SU-DHL-6 (cell line): ENCODE measurements around the gene TEX22.

Experiments used
- H2AFZ ChIP-seq: fragments of 200-600 bp; sonication (generic); 2 replicates; pipeline ENCODE4 v1.6.1; 2014; ENCODE audit warnings: low read depth, mild to moderate bottlenecking, moderate library complexity, mixed read lengths, antibody characterized with exemption, low read length; ENCODE audit not compliant: severe bottlenecking
- H3F3A ChIP-seq: fragments of 200-600 bp; shearing (Covaris generic); 2 replicates; pipeline ENCODE4 v1.6.0; 2016; ENCODE audit warnings: antibody characterized with exemption, mild to moderate bottlenecking; ENCODE audit not compliant: insufficient read depth
- H3K27ac ChIP-seq: fragments of 200-600 bp; sonication (generic); 2 replicates; pipeline ENCODE4 v1.5.1; 2016; ENCODE audit warnings: low read depth, mild to moderate bottlenecking, low read length, moderate library complexity, mixed read lengths
- H3K27me3 ChIP-seq: fragments of 200-600 bp; sonication (generic), shearing (Covaris generic); 2 replicates; pipeline ENCODE4 v1.6.0; 2014; ENCODE audit warnings: mild to moderate bottlenecking, low read length
- H3K36me3 ChIP-seq: fragments of 200-600 bp; sonication (generic); 2 replicates; pipeline ENCODE4 v1.6.1; 2014; ENCODE audit warnings: mild to moderate bottlenecking, low read length, mixed read lengths
- H3K4me2 ChIP-seq: fragments of 300-600, 200-600 bp; shearing (Covaris generic), sonication (generic); 2 replicates; pipeline ENCODE4 v1.6.0; 2014; ENCODE audit warnings: low read length, low read depth, mild to moderate bottlenecking; ENCODE audit not compliant: poor library complexity, severe bottlenecking
- H3K4me3 ChIP-seq: fragments of 200-600 bp; sonication (generic); 2 replicates; pipeline ENCODE4 v1.5.1; 2014; ENCODE audit warnings: antibody characterized with exemption, low read length, mild to moderate bottlenecking, mixed read lengths; ENCODE audit not compliant: insufficient read depth, poor library complexity, severe bottlenecking
- H3K79me2 ChIP-seq: fragments of 200-600 bp; sonication (generic); 2 replicates; pipeline ENCODE4 v1.6.1; 2014; ENCODE audit warnings: mild to moderate bottlenecking, low read length, moderate library complexity; ENCODE audit not compliant: insufficient read depth
- H3K9ac ChIP-seq: fragments of 200-600 bp; sonication (generic); 2 replicates; pipeline ENCODE4 v1.7.0; 2014; ENCODE audit warnings: mild to moderate bottlenecking, low read length
- H3K9me2 ChIP-seq: fragments of 200-600 bp; sonication (generic); replicated peaks from 2 replicates; pipeline ENCODE4 v1.6.1; 2014; ENCODE audit warnings: low read length; ENCODE audit not compliant: insufficient read depth
- H3K9me3 ChIP-seq: fragments of 200-600 bp; sonication (generic); 2 replicates; pipeline ENCODE4 v1.6.1; 2014; ENCODE audit warnings: low read length, mixed read lengths; ENCODE audit not compliant: insufficient read depth
- H4K20me1 ChIP-seq: fragments of 200-600 bp; sonication (generic); 2 replicates; pipeline ENCODE4 v1.6.1; 2014; ENCODE audit warnings: low read depth, mild to moderate bottlenecking, antibody characterized with exemption, low read length, moderate library complexity, mixed read lengths
- CTCF ChIP-seq: fragments of 200-600 bp; sonication (generic); IDR thresholded peaks from one replicate; pipeline ENCODE4 v1.5.1; 2017; ENCODE audit warnings: antibody characterized with exemption, mild to moderate bottlenecking, low read length, moderate library complexity; ENCODE audit not compliant: insufficient read depth, poor library complexity, severe bottlenecking
- EZH2phosphoT487 ChIP-seq: fragments of 200-600 bp; sonication (generic), shearing (Covaris generic); conservative IDR thresholded peaks from 2 replicates; pipeline ENCODE4 v1.6.1; 2018; ENCODE audit warnings: mild to moderate bottlenecking, antibody characterized with exemption, low read length, moderate library complexity, mixed read lengths

The TEX22 gene

GRCh38 chr14:105375635-105376057 is 22.7 kb upstream of the TEX22 start:
- H3K79me2 ChIP-seq = no peaks in the 10 kb centered on the region
- no peak overlapping the region for H3K4me2 ChIP-seq
- H3K4me3 ChIP-seq = no peak overlapping the region
- TF ChIP-seq EZH2phosphoT487 (no peak), CTCF (no peak)
- H2AFZ ChIP-seq = no peak overlapping the region
- no peaks in the 10 kb centered on the region for H4K20me1 ChIP-seq
- H3F3A ChIP-seq = no peaks in the 10 kb centered on the region
- H3K36me3 ChIP-seq = no peaks in the 10 kb centered on the region
- H3K9ac ChIP-seq = no peak overlapping the region
- H3K9me3 ChIP-seq = no peaks in the 10 kb centered on the region
- no peaks in the 10 kb centered on the region for H3K27me3 ChIP-seq
- no peak overlapping the region for H3K27ac ChIP-seq
- no peaks in the 10 kb centered on the region for H3K9me2 ChIP-seq

DNA sequence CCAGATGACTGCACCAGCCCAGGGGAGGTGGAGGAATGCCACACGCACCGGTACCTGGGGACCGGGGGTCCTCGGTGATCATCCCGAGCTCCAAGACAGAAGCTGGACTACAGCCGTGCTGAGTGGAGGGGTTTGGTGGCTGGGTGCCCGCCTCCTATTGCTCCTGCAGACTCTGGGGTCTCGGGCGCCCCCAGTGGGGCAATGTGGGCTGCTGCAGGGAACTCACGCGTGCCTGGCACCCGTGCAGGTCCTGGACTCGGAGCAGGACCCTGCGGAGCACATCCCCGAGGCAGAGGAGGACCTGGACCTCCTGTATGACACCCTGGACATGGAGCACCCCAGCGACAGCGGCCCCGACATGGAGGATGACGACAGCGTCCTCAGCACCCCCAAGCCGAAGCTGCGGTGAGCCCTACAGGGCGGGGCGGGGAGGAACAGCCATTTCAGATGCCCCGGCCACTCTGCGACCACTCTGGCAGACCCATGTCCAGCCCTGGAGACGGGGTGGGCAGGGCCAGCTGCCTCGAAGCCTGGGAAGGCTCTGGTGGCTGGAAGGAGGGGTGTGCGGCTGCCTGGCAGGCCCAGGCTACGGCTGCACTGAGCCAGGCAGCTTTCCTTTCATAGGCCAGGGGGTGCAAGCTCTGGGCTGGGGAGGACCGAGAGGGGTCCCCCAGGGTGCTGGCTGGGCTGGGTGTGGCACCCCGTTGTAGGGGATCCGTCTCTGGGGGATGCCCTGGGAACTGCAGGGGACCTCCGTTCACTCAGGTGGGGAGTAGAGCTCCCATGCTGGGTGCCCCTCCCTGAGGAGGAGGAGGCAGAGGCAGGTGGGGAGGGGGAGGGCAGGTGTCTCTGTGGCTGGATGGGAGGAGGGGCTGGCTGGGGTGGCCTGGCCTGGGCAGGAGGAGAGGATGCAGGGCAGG is 21.6 kb upstream of the TEX22 start:
- no peaks in the 10 kb centered on the region for H3F3A ChIP-seq
- no peaks in the 10 kb centered on the region for H3K36me3 ChIP-seq
- H3K9ac ChIP-seq = no peak overlapping the region
- no peak for TF ChIP-seq EZH2phosphoT487
- TF ChIP-seq CTCF = peak; percentile 40
- no peak overlapping the region for H3K4me3 ChIP-seq
- H3K27ac ChIP-seq = no peak overlapping the region
- H3K79me2 ChIP-seq = no peaks in the 10 kb centered on the region
- no peaks in the 10 kb centered on the region for H4K20me1 ChIP-seq
- no peak overlapping the region for H3K4me2 ChIP-seq
- H3K27me3 ChIP-seq = no peaks in the 10 kb centered on the region
- no peak overlapping the region for H2AFZ ChIP-seq
- H3K9me2 ChIP-seq = no peaks in the 10 kb centered on the region
- no peaks in the 10 kb centered on the region for H3K9me3 ChIP-seq

DNA sequence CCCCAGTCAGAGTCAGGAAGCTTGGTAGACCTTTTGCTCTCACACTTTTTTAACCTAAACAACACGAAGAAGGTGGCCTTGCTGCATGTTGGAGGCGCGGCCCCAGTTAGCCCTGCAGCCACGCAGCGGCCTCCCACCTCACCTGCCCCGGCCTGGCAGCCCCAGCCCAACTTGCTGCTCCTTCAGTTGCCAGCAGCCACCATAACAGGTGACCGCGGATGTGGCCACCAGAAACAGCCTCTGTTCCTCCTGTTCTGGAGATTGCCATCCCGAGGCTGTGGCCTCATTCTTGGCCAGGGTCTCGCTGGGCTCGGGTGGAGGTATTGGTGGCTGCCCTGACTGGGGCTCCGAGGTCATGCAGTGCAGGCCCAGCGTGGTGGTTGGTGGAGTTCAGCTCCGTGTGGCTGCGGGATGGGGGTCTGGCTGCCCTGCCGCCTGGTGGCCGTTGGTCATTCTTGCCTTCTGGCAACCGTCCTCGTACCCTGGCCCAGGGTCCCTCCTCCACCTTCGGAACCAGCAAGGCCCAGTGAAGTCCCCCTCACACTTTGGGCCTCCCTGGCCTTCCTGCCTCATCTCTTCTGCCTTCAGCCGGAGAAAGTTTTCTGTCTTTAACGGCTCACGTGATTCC is 20.7 kb upstream of the TEX22 start:
- no peak overlapping the region for H3K4me3 ChIP-seq
- H3K36me3 ChIP-seq = no peaks in the 10 kb centered on the region
- TF ChIP-seq EZH2phosphoT487 (no peak), CTCF (no peak)
- H3F3A ChIP-seq = no peaks in the 10 kb centered on the region
- H3K9me3 ChIP-seq = no peaks in the 10 kb centered on the region
- no peaks in the 10 kb centered on the region for H3K9me2 ChIP-seq
- no peaks in the 10 kb centered on the region for H3K79me2 ChIP-seq
- no peaks in the 10 kb centered on the region for H3K27me3 ChIP-seq
- H4K20me1 ChIP-seq = no peaks in the 10 kb centered on the region
- H2AFZ ChIP-seq = no peak overlapping the region
- H3K27ac ChIP-seq = no peak overlapping the region
- no peak overlapping the region for H3K9ac ChIP-seq
- H3K4me2 ChIP-seq = no peak overlapping the region
